HUES6 (cell line): ENCODE measurements around the gene PPP1CA.

Experiments
- H3K27ac ChIP-seq: 2 replicates; pipeline ENCODE4 v1.7.0; 2013; ENCODE audit warnings: low read depth, mild to moderate bottlenecking, low read length, inconsistent platforms
- H3K27me3 ChIP-seq: 2 replicates; pipeline ENCODE4 v1.6.1; 2013; ENCODE audit warnings: low read length; ENCODE audit not compliant: control insufficient read depth, insufficient read depth
- H3K36me3 ChIP-seq: 2 replicates; pipeline ENCODE4 v1.6.1; 2013; ENCODE audit warnings: low read length; ENCODE audit not compliant: control insufficient read depth, insufficient read depth
- H3K4me1 ChIP-seq: 2 replicates; pipeline ENCODE4 v1.6.1; 2013; ENCODE audit warnings: low read length; ENCODE audit not compliant: control insufficient read depth, insufficient read depth
- H3K4me3 ChIP-seq: 2 replicates; pipeline ENCODE4 v1.5.1; 2013; ENCODE audit warnings: low read depth, low read length
- H3K9ac ChIP-seq: one replicate; pipeline ENCODE4 v1.6.1; 2013; ENCODE audit warnings: mild to moderate bottlenecking, low read length
- H3K9me3 ChIP-seq: 2 replicates; pipeline ENCODE4 v1.6.1; 2013; ENCODE audit warnings: low read depth, low read length; ENCODE audit not compliant: control insufficient read depth, insufficient read depth

PPP1CA gene

DNA sequence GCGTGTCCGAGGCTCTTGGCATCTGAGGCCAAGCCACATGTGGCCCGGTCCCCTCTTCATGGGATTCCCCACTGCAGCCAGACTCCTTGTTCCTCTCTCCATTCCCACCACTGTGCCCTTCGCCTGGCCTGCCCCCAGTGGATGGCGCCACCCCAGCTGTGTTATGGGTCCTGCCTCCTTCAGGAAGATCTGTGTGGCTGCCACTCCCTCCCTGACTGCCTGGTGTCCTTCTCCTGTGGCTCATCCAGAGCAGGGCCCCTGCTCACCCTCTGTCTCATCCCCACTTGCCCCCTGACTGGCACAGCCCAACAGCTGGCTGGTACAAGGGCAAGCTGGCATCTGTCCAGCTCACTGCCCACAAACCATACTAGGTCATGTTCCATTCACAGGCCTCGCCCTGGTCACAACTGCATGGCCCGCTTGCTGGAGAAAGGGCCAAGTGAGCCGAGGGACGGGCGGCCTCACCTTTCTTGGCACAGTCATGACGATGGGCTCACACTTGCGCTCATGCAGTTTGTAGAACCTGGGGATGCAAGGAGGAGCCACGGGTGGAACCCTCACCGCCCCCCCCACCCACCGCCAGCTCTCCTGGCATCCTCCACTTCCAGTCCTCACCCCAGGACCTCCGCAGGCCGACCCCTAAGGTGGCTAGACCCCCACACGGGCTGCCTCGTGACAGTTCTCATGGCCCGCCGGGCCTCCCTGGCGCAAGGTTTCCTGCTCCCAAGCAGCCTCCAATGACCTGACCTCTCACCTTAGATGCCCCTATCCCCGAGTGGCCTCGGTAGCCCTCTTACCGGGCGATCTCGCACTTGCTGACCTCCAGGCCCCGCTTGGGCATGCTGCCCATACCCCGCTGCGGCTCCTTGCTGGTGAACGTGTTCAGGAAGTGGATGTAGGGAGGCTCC is 37.9 kb upstream of the PPP1CA start:
- Histone ChIP-seq H3K27me3 (no peaks in the 10 kb centered on the region), H3K27ac (no peak overlapping the region), H3K36me3 (peaks cover 52% of the 10 kb centered on the region), H3K9me3 (no peaks in the 10 kb centered on the region), H3K4me3 (no peak overlapping the region), H3K4me1 (peaks cover 25% of the 10 kb centered on the region), H3K9ac (no peak overlapping the region)

DNA sequence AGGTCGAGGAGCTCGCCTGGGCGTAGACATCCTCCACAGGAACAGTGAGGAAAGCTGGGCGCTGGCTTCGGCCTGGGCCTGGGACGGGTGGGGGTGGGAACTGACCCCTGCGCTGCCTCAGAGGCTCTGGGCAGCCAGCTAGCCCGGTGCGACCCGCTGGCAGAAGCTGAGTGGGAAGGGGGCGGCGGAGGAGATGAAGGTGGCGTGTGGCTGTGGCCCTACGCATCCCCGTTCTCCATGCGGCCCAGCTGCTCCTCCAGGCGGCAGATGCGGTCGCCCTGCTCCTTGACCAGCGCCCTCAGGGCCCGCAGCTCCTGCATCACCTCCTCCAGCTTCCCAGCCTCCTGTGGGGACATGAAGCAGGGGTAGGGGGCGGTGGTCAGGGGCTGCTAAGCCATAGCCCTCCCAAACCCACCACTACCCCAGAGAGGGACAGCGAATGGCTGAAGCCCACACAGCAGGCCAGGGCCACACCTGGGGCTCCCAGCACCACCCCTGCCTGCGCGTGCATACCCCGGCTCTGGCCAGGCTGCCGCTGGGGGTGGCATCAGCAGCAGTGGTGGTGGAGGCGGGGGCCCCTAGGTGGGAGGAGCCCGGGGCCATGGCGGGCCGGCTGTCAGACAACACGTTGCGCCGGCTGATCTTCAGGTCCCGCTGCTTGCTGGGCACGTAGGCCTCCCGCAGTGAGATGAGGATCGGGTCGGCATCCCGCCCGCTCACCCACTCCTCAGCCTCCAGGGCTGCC is 36.7 kb upstream of the PPP1CA start:
- Histone ChIP-seq H3K27ac (no peak overlapping the region), H3K27me3 (no peaks in the 10 kb centered on the region), H3K4me3 (no peak overlapping the region), H3K36me3 (peaks cover 64% of the 10 kb centered on the region), H3K9ac (peak overlapping the region; percentile 70), H3K4me1 (peaks cover 25% of the 10 kb centered on the region), H3K9me3 (no peaks in the 10 kb centered on the region)

DNA sequence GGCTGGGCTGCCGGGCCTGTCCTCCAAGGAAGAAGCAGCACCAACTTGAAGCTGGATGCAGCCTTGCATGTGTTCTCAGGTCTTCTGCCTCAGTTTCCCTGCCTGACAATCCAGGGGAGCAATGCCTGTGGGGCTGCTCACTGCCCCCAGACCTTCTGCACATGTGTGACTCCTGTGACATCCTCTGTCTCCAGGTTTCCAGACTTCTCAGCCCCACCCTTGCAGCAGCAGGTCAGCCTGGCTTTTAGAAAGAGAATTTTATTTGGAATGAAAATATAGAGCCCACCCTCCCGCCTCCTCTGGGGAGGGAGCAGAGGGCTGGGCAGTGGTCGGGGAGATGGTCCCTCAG is 36.1 kb upstream of the PPP1CA start:
- no peak overlapping the region for H3K4me3 ChIP-seq
- H3K27me3 ChIP-seq = no peaks in the 10 kb centered on the region
- H3K9ac ChIP-seq = peak overlapping the region; percentile 70
- H3K9me3 ChIP-seq = no peaks in the 10 kb centered on the region
- H3K36me3 ChIP-seq = peaks cover 70% of the 10 kb centered on the region
- peak overlapping the region; percentile 88 for H3K27ac ChIP-seq
- H3K4me1 ChIP-seq = peaks cover 25% of the 10 kb centered on the region

DNA sequence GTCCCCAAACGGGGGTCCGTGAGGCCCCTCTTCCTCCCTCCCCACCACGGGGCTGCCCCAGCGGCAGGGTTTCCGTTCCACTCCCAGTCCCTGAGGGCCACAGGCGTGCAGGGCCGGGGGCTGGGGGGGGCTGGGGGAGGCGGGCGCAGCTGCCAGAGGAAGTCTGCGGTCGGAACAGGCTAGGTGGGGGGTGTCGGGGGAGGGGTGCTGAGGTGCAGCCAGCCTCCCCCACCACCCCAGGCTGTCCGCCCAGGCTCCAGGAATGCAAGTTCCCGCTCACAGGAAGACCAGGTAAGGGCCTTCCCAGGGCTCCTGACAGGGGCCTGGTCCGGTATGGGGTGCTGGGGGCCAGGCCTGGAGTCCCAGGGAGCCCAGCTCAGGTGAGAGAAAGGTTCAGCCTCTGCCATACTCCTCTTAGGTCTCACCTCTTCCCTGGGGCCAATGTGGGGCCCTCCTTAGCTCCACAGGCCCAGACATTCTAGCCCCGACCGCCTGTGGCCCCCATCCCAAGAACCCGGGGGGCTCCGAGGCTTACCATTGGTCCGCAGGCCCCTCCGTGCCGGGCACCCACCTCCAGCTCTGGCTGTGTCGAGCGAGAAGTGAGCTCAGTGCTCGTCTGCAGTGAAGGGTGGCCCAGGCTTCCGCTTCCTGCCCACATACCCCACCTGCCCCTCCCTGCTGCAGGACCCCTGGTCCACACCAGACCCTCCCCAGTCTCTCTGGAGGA is 35.6 kb upstream of the PPP1CA start, which contains the start of gene PTPRCAP:
PTPRCAP (minus strand) TSS at position 601 of the 727 bp plus-strand sequence; CDS start at position 538, 63 bp downstream.
- Histone ChIP-seq H3K4me1 (peaks cover 25% of the 10 kb centered on the region), H3K36me3 (peaks cover 75% of the 10 kb centered on the region), H3K4me3 (0 out of 2 replicates have a peak within 1 kb of the TSS, but pooled peaks have one; percentile 4), H3K9me3 (no peaks in the 10 kb centered on the region), H3K27ac (peak within 1 kb of the TSS; percentile 88), H3K27me3 (no peaks in the 10 kb centered on the region), H3K9ac (peak within 1 kb of the TSS; percentile 70)

DNA sequence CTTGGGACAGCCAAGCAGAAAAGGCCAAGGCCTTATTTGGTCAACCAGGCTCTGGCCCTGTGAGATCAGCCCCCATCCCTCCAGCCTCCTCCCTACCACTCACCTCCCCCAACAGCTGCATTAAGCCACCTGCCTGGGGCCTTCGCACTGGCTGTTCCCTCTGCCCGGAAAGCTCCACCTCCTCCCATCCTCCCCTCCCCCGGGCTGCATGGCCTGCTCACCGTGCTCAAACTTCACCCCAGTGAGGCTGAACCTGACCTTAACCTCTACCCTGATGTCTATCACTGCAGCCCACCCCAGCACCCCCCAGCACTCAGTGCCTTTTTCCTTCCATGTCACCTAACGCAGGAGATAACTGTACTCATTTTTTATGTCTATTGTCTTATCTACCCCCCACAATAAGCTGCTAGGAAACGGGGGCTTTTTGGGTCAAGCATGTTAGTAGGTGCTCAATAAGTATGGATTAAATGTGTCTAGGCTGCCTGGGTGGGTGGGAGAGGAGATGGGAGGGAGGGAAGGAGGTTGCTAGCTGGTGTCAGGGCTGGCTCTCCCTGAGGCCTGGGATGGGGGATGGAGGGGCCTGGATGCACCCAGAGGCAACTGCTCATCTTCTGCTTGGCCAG is 34.9 kb upstream of the PPP1CA start:
- H3K27ac ChIP-seq = peak overlapping the region; percentile 88
- H3K36me3 ChIP-seq = peaks cover 76% of the 10 kb centered on the region
- H3K4me3 ChIP-seq = 0 out of 2 replicates have a peak overlapping the region, but pooled peaks have one; percentile 4

DNA sequence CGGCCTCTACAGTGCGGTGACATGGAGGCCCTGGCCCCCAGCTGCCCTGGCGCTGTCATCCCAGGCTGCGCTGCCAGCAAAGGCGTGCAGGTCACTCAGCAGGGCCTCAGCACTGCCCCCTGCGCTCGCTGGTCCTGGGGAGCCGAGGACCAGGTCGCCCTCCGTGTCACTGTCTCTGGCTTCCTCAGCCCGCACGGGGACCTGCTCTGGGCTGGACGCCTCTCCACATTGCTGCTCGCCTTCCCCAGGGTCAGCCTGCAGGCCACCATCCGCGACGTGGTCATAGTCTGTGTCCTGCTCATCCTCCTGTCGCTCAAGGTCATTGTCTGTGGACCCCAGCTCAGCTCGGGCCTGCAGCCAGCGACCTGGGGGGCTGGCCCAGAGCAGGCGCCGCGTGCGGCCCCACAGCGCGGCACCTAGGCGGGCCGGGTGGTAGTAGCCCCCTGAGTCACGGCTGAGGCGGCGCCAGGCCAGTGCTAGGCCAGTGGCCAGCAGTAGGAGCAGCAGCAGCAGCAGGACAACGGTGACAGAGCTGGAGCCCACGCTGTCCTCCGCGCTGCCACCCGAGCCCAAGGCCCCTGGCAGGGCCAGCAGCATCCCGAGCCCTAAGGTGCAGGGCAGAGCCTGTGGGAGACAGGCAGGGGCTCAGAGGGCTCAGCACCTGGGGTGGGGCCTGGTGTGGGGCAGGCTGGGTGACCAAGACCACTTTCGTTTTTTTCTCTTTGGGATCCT is 34.2 kb upstream of the PPP1CA start:
- Histone ChIP-seq H3K27ac (peak overlapping the region; percentile 88), H3K27me3 (no peaks in the 10 kb centered on the region), H3K36me3 (peaks cover 74% of the 10 kb centered on the region), H3K9me3 (no peaks in the 10 kb centered on the region), H3K9ac (peak overlapping the region; percentile 77), H3K4me3 (no peak overlapping the region), H3K4me1 (peaks cover 25% of the 10 kb centered on the region)

More for the DNA sequence above, 34.9 kb upstream of the PPP1CA start:
- Histone ChIP-seq H3K27me3 (no peaks in the 10 kb centered on the region), H3K9ac (peak overlapping the region; percentile 77), H3K4me1 (peaks cover 25% of the 10 kb centered on the region), H3K9me3 (no peaks in the 10 kb centered on the region)

DNA sequence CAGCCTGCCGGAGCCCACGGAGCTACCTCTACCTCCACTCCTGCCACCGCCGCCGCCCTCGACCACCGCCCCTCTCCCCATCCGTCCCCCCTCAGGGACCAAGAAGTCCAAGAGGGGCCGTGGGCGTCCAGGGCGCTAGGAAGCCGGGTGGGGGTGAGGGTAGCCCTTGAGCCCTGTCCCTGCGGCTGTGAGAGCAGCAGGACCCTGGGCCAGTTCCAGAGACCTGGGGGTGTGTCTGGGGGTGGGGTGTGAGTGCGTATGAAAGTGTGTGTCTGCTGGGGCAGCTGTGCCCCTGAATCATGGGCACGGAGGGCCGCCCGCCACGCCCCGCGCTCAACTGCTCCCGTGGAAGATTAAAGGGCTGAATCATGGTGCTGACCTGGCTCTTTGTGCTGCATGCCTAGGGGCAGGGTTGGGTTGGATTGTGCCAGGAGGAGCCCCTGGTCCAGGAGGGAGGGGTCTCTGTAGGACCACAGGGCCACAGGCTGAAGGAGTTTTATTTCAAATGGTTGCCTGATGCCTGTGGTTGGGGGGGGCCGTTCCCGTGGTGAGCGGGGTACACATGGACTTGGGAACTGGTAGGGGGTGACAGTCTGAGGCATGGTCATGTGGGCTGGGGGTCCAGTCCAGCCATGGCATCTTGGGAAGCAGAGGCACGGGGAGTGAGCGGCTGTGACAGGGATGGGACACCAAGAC is 33.5 kb upstream of the PPP1CA start:
- Histone ChIP-seq H3K9ac (peak overlapping the region; percentile 47), H3K9me3 (no peaks in the 10 kb centered on the region), H3K27ac (peak overlapping the region; percentile 88), H3K36me3 (peaks cover 72% of the 10 kb centered on the region), H3K27me3 (no peaks in the 10 kb centered on the region), H3K4me1 (peaks cover 25% of the 10 kb centered on the region), H3K4me3 (no peak overlapping the region)

DNA sequence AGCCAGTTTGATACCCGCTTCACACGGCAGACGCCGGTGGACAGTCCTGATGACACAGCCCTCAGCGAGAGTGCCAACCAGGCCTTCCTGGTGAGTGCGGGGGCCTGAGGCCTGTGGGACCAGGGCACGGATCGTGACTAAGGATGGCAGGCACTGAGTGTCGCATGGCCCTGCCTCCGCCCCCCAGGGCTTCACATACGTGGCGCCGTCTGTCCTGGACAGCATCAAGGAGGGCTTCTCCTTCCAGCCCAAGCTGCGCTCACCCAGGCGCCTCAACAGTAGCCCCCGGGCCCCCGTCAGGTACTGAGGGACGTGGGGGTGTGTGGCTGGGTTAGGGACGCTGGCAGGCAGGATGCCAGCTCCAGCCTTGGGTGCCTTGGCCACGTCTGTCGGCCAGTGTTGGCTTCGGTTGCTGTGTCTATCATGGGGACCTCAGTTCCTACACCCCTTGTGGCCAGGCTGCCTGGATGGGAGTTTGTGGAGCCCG is 32.8 kb upstream of the PPP1CA start:
- H3K36me3 ChIP-seq = peaks cover 75% of the 10 kb centered on the region
- no peaks in the 10 kb centered on the region for H3K27me3 ChIP-seq
- no peak overlapping the region for H3K4me3 ChIP-seq
- no peak overlapping the region for H3K9ac ChIP-seq
- no peaks in the 10 kb centered on the region for H3K9me3 ChIP-seq
- H3K4me1 ChIP-seq = peaks cover 25% of the 10 kb centered on the region
- no peak overlapping the region for H3K27ac ChIP-seq

DNA sequence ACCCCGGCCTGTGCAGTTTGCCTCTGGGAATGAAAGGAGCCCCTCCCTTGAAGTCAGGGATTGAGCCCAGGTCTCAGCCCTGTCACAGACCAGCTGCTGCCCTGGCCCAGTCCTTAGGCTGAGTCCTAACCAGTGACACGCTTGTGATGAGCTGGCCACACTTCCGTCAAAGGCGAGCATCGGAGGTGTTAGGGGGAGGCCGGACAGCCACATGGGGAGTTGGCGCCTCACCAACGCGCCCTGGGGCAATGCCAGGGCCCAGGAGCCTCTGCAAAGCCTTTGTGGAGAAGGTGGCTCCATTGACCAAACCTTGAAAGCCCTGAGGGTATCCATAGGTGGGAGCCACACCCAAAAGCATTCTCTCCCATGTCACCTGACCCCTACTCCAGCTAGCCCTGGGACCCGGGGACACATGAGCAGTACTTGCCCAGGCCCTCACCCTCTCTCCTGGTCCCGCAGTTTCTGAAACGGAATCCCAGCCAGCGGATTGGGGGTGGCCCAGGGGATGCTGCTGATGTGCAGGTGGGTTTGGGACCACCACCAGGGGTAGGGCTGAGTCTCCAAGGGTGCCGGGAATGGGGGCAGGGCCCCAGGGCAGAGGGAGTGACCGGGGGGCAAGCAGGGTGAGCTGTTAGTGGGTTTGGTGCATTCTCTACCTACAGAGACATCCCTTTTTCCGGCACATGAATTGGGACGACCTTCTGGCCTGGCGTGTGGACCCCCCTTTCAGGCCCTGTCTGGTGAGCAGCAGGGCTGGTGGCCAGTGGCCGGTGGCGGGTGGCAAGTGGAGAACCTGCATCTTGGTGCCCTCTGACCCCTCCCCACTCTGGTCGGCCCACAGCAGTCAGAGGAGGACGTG is 32.1 kb upstream of the PPP1CA start:
- Histone ChIP-seq H3K9me3 (no peaks in the 10 kb centered on the region), H3K36me3 (peaks cover 70% of the 10 kb centered on the region), H3K27me3 (no peaks in the 10 kb centered on the region), H3K4me1 (peaks cover 25% of the 10 kb centered on the region), H3K9ac (no peak overlapping the region), H3K4me3 (no peak overlapping the region), H3K27ac (no peak overlapping the region)
